ENCODE results near the gene RTEL1.

Gene RTEL1

GRCh38 chr20:63743210-63743970 lies 85.3 kb downstream of the RTEL1 start:
- DNase-seq: no peak

GRCh38 chr20:63744158-63744557 lies 86.0 kb downstream of the RTEL1 start:
- no peak for DNase-seq

DNA sequence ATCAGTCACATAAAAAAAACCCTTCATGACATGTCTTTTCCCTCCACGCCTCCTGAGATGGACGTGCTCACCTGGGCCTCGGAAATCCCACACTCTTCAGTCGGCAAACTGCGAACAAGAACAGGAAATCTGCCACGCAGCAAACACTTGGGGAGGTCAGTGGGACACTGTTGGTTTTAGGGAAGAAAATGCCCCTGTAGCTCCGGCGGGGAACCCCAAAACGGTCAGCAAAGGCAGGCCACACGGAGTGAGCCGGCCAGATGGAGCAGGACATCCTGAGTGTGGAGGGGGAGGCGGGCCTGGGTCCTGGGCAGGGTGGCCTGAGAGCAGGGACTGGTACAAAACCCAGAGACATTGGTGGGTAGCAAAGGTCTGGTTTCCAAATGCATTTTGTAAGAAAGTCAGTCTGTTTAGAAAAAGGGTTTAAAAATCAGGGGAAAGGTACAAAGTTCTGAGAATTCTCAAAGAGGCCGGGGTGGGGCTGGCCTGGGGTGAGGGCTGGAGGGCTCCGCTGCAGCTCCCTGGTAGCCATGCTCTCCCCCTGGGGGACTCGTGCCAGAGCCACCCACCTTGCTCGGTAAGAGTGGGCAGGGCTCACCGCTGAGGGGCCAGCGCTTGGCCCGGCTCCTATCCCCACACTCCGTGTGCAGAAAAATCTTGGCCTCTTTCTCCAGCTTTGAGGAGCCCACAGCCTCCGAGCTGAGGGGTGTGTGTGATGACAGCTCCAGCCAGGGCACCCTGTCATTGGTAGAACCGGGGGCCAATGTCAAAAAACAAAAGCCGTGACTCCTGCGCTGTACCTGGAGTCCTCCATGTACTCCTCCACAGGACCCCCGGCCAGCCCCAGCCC lies 86.7 kb downstream of the RTEL1 start:
- DNase-seq: no peak

DNA sequence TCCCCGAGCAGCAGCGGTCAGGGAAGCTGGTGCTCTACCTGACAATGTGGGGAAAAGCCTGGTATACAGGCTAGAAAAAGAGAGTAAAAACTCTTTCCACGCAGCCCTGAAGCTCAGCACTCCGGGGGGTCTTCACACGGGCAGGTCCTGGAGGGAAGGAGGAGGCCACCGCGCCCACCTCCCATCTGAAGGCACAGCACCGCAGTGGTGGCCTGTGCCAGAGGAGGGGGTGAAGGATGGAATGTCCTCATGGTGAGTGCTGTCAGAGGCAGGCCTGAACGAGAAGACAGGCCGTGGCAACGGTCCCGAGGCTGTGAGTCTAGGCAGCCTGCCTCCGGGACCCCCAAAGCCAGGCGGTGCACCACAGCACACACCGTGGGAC lies 87.3 kb downstream of the RTEL1 start:
- DNase-seq: no peak

All from DMS79 treated with DMSO at 0.1 percent for 48 hours (cell line).